Cardiac muscle cell (in vitro differentiated cells and primary cell): ENCODE measurements around the gene AJAP1. TPM values are rescaled to one million over a fixed set of nuclear protein-coding genes. Genes with fewer than 3 reads are reported as not detected.

Experiments
- DNase-seq, 2 donors: peaks; one replicate each; pipeline versions ENCODE4 v3.0.0 to v3.0.0-alpha.2; 2010 to 2017; ENCODE audit warnings: low read depth in 1 of 2, low spot score in 1 of 2
- H3K27ac ChIP-seq: fragments of 200-600 bp; sonication (generic); 2 replicates; pipeline ENCODE4 v1.5.1; 2016
- H3K27me3 ChIP-seq: fragments of 200-600 bp; sonication (generic); 2 replicates; pipeline ENCODE4 v1.6.0; 2016; ENCODE audit warnings: control low read depth
- H3K36me3 ChIP-seq: fragments of 200-600 bp; sonication (generic); 2 replicates; pipeline ENCODE4 v1.5.1; 2016; ENCODE audit warnings: control low read depth
- H3K4me1 ChIP-seq: fragments of 200-600 bp; sonication (generic); 2 replicates; pipeline ENCODE4 v1.8.1; 2017; ENCODE audit warnings: low read depth, mild to moderate bottlenecking, mixed run types
- H3K4me3 ChIP-seq: fragments of 200-600 bp; sonication (generic); 2 replicates; pipeline ENCODE4 v1.5.1; 2016; ENCODE audit warnings: mild to moderate bottlenecking
- H3K9me3 ChIP-seq: fragments of 200-600 bp; sonication (generic); 2 replicates; pipeline ENCODE4 v1.5.1; 2017; ENCODE audit warnings: low read depth, mild to moderate bottlenecking, control low read depth
- CTCF ChIP-seq: IDR thresholded peaks from 2 replicates; pipeline ENCODE4 v1.5.1; 2012; ENCODE audit warnings: low read depth, mild to moderate bottlenecking, low read length
- polyA plus RNA-seq: library from polyadenylated mRNA; unstranded; fragments of >200 nt; fragmentation: Nextera tagmentation; extraction: Ambion mirVana; gene quantifications from 2 replicates; pipeline ENCODE4 v1.2.1, GENCODE V29; 2016
- total RNA-seq: library from RNA; depleted of rRNA; stranded (reverse); fragments of >200 nt; gene quantifications from 2 replicates; pipeline ENCODE4 v1.2.3, GENCODE V29; 2016

The AJAP1 gene
- total and polyA plus RNA-seq, 2 experiments from 2014 or later, result not detected

- no peaks in the 10 kb centered on the region for H3K9me3 ChIP-seq
- no peaks in the 10 kb centered on the region for H3K4me1 ChIP-seq
- no peaks in the 10 kb centered on the region for H3K27me3 ChIP-seq
- TF ChIP-seq CTCF, result no peak
- no peak overlapping the region for H3K27ac ChIP-seq
- no peaks in the 10 kb centered on the region for H3K36me3 ChIP-seq
- H3K4me3 ChIP-seq, result no peak overlapping the region
- DNase-seq, result no peak
Measured at GRCh38 chr1:4698911-4699310, 44.5 kb downstream of the AJAP1 start.

GRCh38 chr1:4699376-4700301, 45.2 kb downstream of the AJAP1 start:
- Histone ChIP-seq H3K36me3 (no peaks in the 10 kb centered on the region), H3K4me1 (no peaks in the 10 kb centered on the region), H3K4me3 (no peak overlapping the region), H3K27ac (no peak overlapping the region), H3K9me3 (no peaks in the 10 kb centered on the region), H3K27me3 (no peaks in the 10 kb centered on the region)
- TF ChIP-seq CTCF, result no peak
- no peak for DNase-seq

- TF ChIP-seq CTCF, result no peak
- no peak overlapping the region for H3K4me3 ChIP-seq
- H3K27ac ChIP-seq, result no peak overlapping the region
- no peaks in the 10 kb centered on the region for H3K4me1 ChIP-seq
- H3K36me3 ChIP-seq, result no peaks in the 10 kb centered on the region
- DNase-seq, result no peak
- H3K9me3 ChIP-seq, result no peaks in the 10 kb centered on the region
- H3K27me3 ChIP-seq, result no peaks in the 10 kb centered on the region
Measured at GRCh38 chr1:4700801-4701200, 46.4 kb downstream of the AJAP1 start.

- peaks cover under 1% of the 10 kb centered on the region for H3K27me3 ChIP-seq
- no peak overlapping the region for H3K27ac ChIP-seq
- no peaks in the 10 kb centered on the region for H3K4me1 ChIP-seq
- H3K36me3 ChIP-seq, result no peaks in the 10 kb centered on the region
- DNase-seq, result no peak
- TF ChIP-seq CTCF, result no peak
- no peaks in the 10 kb centered on the region for H3K9me3 ChIP-seq
- H3K4me3 ChIP-seq, result no peak overlapping the region
Measured at GRCh38 chr1:4701276-4701675, 46.9 kb downstream of the AJAP1 start.

- H3K36me3 ChIP-seq, result no peaks in the 10 kb centered on the region
- TF ChIP-seq CTCF, result no peak
- DNase-seq, result no peak
- peaks cover 11% of the 10 kb centered on the region for H3K27me3 ChIP-seq
- no peaks in the 10 kb centered on the region for H3K9me3 ChIP-seq
- H3K27ac ChIP-seq, result no peak overlapping the region
- no peaks in the 10 kb centered on the region for H3K4me1 ChIP-seq
- H3K4me3 ChIP-seq, result no peak overlapping the region
Measured at GRCh38 chr1:4702464-4702863, 48.1 kb downstream of the AJAP1 start.
